Duodenal mucosa (tissue), 2 donors: ENCODE results near the gene CERT1.
"Not testable (repeated sequence)": the region's sequence is repeated elsewhere in the genome, so short reads cannot be mapped to it uniquely, and the experiment has no call there.

Experiments
- H3K27ac ChIP-seq: one replicate; pipeline ENCODE4 v1.7.0; 2013; ENCODE audit warnings: low read depth, low read length
- H3K27me3 ChIP-seq, 2 donors: one replicate each; pipeline ENCODE4 v1.7.0; 2013; ENCODE audit warnings: low read length in 2 of 2, control low read depth in 1 of 2; ENCODE audit not compliant: insufficient read depth in 2 of 2, control insufficient read depth in 1 of 2
- H3K36me3 ChIP-seq, 2 donors: one replicate each; pipeline ENCODE4 v1.7.0; 2013; ENCODE audit warnings: low read length in 2 of 2, control low read depth in 1 of 2; ENCODE audit not compliant: insufficient read depth in 2 of 2, control insufficient read depth in 1 of 2
- H3K4me1 ChIP-seq, 2 donors: one replicate each; pipeline ENCODE4 v1.7.0; 2013; ENCODE audit warnings: low read length in 2 of 2, control low read depth in 1 of 2; ENCODE audit not compliant: insufficient read depth in 2 of 2, control insufficient read depth in 1 of 2
- H3K4me3 ChIP-seq, 2 donors: one replicate each; pipeline ENCODE4 v1.7.0; 2013; ENCODE audit warnings: low read length in 2 of 2, low read depth in 1 of 2
- H3K9ac ChIP-seq, 2 donors: one replicate each; pipeline ENCODE4 v1.7.0; 2013; ENCODE audit warnings: low read length in 2 of 2, low read depth in 1 of 2
- H3K9me3 ChIP-seq, 2 donors: one replicate each; pipeline ENCODE4 v1.7.0; 2013; ENCODE audit warnings: low read length in 2 of 2, control low read depth in 1 of 2; ENCODE audit not compliant: control insufficient read depth in 1 of 2

CERT1 gene

GRCh38 chr5:75511435-75512382 is at the start of gene CERT1, which contains the start of gene POLK:
TSS of gene CERT1 (minus strand) at chr5:75511629. CDS start at chr5:75511207, 422 bp downstream.
TSS of gene POLK (plus strand) at chr5:75511891.
- Histone ChIP-seq H3K9ac (peak within 1 kb of the TSS; percentile 82 to 86), H3K36me3 (no peaks in the 10 kb centered on the region), H3K27ac (peak within 1 kb of the TSS; percentile 90), H3K4me1 (peaks cover 22 to 33% of the 10 kb centered on the region in 2 donors), H3K27me3 (no peaks in the 10 kb centered on the region), H3K9me3 (no peaks in the 10 kb centered on the region), H3K4me3 (peak within 1 kb of the TSS; percentile 93 to 97)

GRCh38 chr5:75560655-75561054 is 49.2 kb upstream of the CERT1 start:
- H3K27ac ChIP-seq: not testable (repeated sequence)

DNA sequence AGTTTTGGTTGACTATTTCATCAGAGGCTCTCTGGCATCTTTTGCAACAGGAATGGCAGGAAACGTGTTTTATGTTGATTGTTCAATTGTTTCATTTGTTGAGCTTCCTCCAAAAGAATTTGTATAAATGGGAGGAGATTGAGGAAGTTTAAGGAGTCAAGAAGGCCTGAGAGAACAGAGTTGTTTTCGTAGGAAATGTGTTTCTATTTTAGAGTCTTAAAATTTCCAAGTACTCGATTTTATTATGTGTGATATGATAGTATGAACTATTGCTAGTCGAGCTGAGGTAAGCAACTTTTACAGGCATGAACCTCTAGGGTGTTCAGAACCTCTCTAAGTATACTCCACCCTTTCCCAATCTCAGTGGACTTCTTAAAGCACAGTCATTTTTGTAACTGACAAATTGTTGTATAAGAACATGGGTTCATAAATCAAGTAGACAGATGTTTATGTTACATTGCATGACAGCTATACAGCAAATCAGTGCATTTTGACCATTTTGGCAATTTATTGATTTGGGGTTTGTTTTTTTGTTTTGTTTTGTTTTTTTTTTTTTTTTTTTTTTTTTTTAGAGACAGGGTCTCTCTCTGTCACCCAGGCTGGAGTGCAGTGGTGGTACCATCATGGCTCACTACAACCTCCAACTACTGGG is 47.7 kb upstream of the CERT1 start:
- no peak overlapping the region for H3K27ac ChIP-seq
- H3K4me1 ChIP-seq: no peaks in the 10 kb centered on the region
- H3K4me3 ChIP-seq: no peak overlapping the region
- H3K9ac ChIP-seq: no peak overlapping the region
- H3K9me3 ChIP-seq: no peaks in the 10 kb centered on the region
- H3K36me3 ChIP-seq: peaks cover 3 to 4% of the 10 kb centered on the region in 2 donors
- no peaks in the 10 kb centered on the region for H3K27me3 ChIP-seq

More at GRCh38 chr5:75560655-75561054, 49.2 kb upstream of the CERT1 start:
- H3K9me3 ChIP-seq, H3K36me3 ChIP-seq, H3K4me3 ChIP-seq, H3K4me1 ChIP-seq, H3K27me3 ChIP-seq, H3K9ac ChIP-seq: not testable (repeated sequence)

DNA sequence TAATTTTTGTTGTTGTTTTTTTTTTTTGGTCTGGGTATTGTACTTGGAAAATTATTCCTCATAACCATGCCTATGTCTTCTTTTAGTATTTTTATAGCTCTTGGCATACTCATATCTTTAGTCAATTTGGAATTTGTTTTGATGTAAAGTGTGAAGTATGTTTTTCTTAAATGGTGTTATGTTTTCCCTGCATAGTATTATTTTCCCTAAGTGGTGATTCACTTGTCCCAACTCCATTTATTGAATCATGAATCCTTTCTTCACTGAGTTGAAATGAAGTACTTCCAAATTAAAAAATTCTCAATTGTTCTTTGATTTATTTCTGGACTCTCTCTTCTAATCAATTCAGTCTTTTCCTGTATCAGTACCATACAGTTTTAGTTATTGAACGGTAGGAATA is 46.8 kb upstream of the CERT1 start:
- no peak overlapping the region for H3K4me3 ChIP-seq
- no peaks in the 10 kb centered on the region for H3K27me3 ChIP-seq
- peaks cover 8 to 10% of the 10 kb centered on the region in 2 donors for H3K36me3 ChIP-seq
- H3K4me1 ChIP-seq: no peaks in the 10 kb centered on the region
- H3K9ac ChIP-seq: no peak overlapping the region
- H3K27ac ChIP-seq: no peak overlapping the region
- no peaks in the 10 kb centered on the region for H3K9me3 ChIP-seq

DNA sequence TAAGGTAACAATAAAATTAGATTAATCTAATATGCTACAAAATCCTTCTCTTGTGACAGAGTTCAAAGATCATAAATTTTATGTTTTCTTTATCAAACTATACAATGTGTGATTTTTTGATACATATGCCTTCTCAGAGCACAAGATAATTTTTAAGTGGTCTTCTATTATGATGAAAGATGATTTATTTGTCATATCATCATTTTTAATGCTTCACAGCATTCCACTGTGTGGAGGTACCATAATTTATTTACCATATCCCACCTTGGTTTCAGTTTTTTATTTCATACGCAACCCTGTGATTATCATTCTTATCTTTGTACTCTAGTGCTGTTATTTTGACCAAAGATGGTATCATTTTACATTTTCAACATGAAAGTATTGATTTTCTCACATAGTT is 41.9 kb upstream of the CERT1 start:
- Histone ChIP-seq H3K9me3 (no peaks in the 10 kb centered on the region), H3K4me3 (no peak overlapping the region), H3K27me3 (no peaks in the 10 kb centered on the region), H3K9ac (no peak overlapping the region), H3K27ac (no peak overlapping the region), H3K4me1 (no peaks in the 10 kb centered on the region), H3K36me3 (peaks cover 8 to 14% of the 10 kb centered on the region in 2 donors)

DNA sequence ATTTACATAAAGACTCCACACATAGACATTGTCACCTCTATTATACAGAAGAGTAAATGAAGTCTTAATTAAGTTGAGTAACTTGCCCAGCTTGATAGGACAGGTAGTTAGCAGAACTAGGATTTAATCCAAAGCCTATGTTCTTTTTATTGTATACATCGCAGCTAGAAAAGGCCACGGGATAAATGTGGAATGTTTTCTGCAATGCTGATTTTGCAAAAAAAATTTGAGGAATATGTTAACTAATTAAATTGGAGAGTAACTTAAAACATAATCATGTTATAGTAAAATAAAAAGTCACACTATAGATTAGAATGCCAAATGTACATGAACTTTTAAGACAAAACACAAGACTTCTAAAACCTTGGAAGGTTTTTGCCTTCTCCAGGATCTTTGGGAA is 41.3 kb upstream of the CERT1 start:
- H3K4me1 ChIP-seq: no peaks in the 10 kb centered on the region

DNA sequence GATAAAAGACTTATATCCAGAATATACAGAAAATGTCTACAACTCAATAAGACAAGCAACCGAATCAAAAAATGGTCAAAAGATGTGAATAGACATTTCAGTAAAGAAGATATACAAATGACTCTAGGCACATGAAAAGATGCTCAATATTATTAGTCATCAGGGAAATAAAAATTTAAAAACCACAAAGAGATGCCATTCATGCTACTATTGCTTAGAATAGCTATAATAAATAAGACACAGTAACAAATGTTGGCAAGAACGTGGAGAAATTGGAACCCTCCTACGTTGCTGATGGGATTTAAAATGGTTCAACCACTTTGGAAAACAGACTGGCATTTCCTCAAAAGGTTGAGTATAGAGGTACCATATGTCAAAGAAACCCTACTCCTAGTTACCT is 40.0 kb upstream of the CERT1 start:
- Histone ChIP-seq H3K27me3 (no peaks in the 10 kb centered on the region), H3K9me3 (no peaks in the 10 kb centered on the region), H3K27ac (no peak overlapping the region), H3K4me1 (no peaks in the 10 kb centered on the region), H3K36me3 (peaks cover 8 to 14% of the 10 kb centered on the region in 2 donors), H3K9ac (no peak overlapping the region), H3K4me3 (no peak overlapping the region)

More for the DNA sequence above, 41.3 kb upstream of the CERT1 start:
- Histone ChIP-seq H3K27me3 (no peaks in the 10 kb centered on the region), H3K4me3 (no peak overlapping the region), H3K27ac (no peak overlapping the region), H3K9me3 (no peaks in the 10 kb centered on the region), H3K36me3 (peaks cover 8 to 14% of the 10 kb centered on the region in 2 donors), H3K9ac (no peak overlapping the region)

- Histone ChIP-seq H3K9ac (no peak overlapping the region), H3K27ac (no peak overlapping the region), H3K9me3 (no peaks in the 10 kb centered on the region), H3K4me3 (no peak overlapping the region), H3K4me1 (no peaks in the 10 kb centered on the region), H3K36me3 (peaks cover 8 to 14% of the 10 kb centered on the region in 2 donors), H3K27me3 (no peaks in the 10 kb centered on the region)
Measured at GRCh38 chr5:75550597-75550996, 39.2 kb upstream of the CERT1 start.

- Histone ChIP-seq H3K4me3 (no peak overlapping the region), H3K9me3 (no peaks in the 10 kb centered on the region), H3K9ac (no peak overlapping the region), H3K27ac (no peak overlapping the region), H3K36me3 (peaks cover 3 to 4% of the 10 kb centered on the region in 2 donors), H3K27me3 (no peaks in the 10 kb centered on the region), H3K4me1 (no peaks in the 10 kb centered on the region)
Measured at GRCh38 chr5:75547812-75548211, 36.4 kb upstream of the CERT1 start.

GRCh38 chr5:75546830-75547229 is 35.4 kb upstream of the CERT1 start:
- H3K36me3 ChIP-seq: peaks cover 0 to 3% of the 10 kb centered on the region in 2 donors
- no peaks in the 10 kb centered on the region for H3K9me3 ChIP-seq
- no peaks in the 10 kb centered on the region for H3K4me1 ChIP-seq
- no peak overlapping the region for H3K9ac ChIP-seq
- no peak overlapping the region for H3K27ac ChIP-seq
- H3K27me3 ChIP-seq: no peaks in the 10 kb centered on the region
- H3K4me3 ChIP-seq: no peak overlapping the region
